ENCODE measurements around the gene APOBEC3B. TPM values are rescaled to one million over a fixed set of nuclear protein-coding genes. Genes with fewer than 3 reads are reported as not detected.
"Not testable (repeated sequence)": the region's sequence is repeated elsewhere in the genome, so short reads cannot be mapped to it uniquely, and the experiment has no call there.

Gene APOBEC3B
- total RNA-seq, 4 donors from 2014 or later = 1.0 to 2.4 (median 2.1) TPM; not detected in 1

DNA sequence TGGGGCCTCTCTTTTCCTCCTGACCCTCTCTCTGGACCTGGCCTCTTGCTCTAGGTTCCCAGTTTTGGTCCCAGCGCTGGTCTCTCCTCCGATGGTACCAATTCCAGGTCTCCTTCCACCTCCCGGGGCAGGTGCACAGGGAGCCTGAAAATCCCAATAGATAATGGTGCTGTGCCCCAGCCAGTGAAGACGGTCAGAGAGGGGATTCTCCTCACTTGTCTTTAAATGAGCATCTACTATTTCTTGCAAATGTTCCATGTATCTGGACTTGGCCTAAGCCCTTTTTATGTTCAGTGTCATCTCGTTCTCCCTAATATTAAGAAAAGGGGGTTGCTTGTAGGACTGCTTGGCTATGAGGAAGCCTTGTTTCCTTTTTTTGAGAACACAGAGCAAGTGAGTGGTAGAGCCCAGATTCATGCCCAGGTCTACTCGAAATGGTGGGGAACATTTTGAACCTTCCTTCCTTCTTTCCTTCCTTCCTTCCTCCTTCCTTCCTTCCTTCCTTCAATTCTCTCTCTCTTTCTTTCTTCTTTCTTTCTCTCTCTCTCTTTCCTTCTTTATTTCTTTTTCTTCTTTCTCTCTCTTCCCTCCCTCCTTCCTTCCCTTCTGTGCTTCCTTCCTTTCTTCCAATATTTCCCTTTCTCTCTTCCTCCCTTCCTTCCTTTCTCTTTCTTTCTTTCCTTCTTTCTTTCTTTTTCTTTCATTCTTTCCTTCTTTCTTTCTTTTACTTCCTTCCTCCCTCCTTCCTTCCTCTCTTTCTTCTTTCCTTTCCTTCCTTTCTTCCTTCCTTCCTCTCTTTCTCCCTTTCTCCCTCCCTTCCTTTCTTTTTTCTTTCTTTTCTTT is 24.1 kb upstream of the APOBEC3B start:
- H3K4me1 ChIP-seq = peaks cover 11% of the 10 kb centered on the region
- no peak overlapping the region for H3K27ac ChIP-seq
- no peaks in the 10 kb centered on the region for H3K36me3 ChIP-seq
- H3K4me3 ChIP-seq = no peak overlapping the region
- WGBS = 84% methylated on average over 6 of the region's 6 CpGs
- peaks cover 7% of the 10 kb centered on the region for H3K27me3 ChIP-seq
- H3K9me3 ChIP-seq = no peaks in the 10 kb centered on the region
- no peak for DNase-seq (ENCODE audit: low spot score in 2 of 2)
- TF ChIP-seq EP300 (IDR thresholded peaks at IDR 0.05) (no peak), POLR2AphosphoS5 (IDR thresholded peaks at IDR 0.05) (no peak), POLR2A (IDR thresholded peaks at IDR 0.05) (no peak)
- TF ChIP-seq, protein P1, sequence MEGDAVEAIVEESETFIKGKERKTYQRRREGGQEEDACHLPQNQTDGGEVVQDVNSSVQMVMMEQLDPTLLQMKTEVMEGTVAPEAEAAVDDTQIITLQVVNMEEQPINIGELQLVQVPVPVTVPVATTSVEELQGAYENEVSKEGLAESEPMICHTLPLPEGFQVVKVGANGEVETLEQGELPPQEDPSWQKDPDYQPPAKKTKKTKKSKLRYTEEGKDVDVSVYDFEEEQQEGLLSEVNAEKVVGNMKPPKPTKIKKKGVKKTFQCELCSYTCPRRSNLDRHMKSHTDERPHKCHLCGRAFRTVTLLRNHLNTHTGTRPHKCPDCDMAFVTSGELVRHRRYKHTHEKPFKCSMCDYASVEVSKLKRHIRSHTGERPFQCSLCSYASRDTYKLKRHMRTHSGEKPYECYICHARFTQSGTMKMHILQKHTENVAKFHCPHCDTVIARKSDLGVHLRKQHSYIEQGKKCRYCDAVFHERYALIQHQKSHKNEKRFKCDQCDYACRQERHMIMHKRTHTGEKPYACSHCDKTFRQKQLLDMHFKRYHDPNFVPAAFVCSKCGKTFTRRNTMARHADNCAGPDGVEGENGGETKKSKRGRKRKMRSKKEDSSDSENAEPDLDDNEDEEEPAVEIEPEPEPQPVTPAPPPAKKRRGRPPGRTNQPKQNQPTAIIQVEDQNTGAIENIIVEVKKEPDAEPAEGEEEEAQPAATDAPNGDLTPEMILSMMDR (IDR thresholded peaks at IDR 0.05) = no peak

DNA sequence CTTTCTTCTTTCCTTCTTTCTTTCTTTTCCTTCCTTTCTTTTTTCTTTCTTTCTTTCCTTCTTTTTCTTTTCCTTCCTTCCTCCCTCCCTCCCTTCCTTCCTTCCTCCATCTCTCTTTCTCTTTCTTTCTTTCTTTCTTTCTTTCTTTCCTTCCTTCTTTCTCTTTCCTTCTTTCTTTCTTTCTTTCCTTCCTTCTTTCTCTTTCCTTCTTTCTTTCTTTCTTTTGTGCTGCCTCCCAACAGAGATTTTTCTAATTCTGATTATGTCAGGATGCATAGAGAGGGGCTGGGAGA is 23.6 kb upstream of the APOBEC3B start:
- H3K36me3 ChIP-seq; H3K4me3 ChIP-seq; H3K9me3 ChIP-seq; H3K27ac ChIP-seq; H3K27me3 ChIP-seq; DNase-seq (ENCODE audit: low spot score in 2 of 2): not testable (repeated sequence)
- H3K4me1 ChIP-seq = peaks cover 13% of the 10 kb centered on the region

DNA sequence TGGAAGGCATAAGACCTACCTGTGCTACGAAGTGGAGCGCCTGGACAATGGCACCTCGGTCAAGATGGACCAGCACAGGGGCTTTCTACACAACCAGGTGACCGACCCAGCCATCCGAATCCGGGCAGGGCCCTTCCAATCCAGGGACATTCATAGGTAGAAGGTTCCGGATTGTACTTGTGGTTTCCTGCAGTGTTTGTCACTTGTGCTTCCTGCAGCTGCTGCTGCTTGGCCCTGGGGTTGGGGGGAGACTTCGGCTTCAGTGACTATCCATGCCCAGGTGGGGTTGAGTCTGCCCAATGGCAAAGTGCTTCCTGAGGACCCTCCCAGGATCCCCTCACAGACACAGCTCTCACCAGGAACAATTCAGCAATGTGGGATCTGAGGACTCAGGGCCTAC is 22.6 kb upstream of the APOBEC3B start:
- WGBS = 69% methylated on average over 6 of the region's 8 CpGs
- TF ChIP-seq POLR2A (IDR thresholded peaks at IDR 0.05) (no peak), POLR2AphosphoS5 (IDR thresholded peaks at IDR 0.05) (no peak), EP300 (IDR thresholded peaks at IDR 0.05) (no peak)
- TF ChIP-seq, protein P1 (IDR thresholded peaks at IDR 0.05) = no peak
- Histone ChIP-seq H3K27ac (no peak overlapping the region), H3K9me3 (no peaks in the 10 kb centered on the region), H3K36me3 (no peaks in the 10 kb centered on the region), H3K4me1 (peaks cover 15% of the 10 kb centered on the region), H3K27me3 (peaks cover 6% of the 10 kb centered on the region), H3K4me3 (no peak overlapping the region)
- no peak for DNase-seq (ENCODE audit: low spot score in 2 of 2)

DNA sequence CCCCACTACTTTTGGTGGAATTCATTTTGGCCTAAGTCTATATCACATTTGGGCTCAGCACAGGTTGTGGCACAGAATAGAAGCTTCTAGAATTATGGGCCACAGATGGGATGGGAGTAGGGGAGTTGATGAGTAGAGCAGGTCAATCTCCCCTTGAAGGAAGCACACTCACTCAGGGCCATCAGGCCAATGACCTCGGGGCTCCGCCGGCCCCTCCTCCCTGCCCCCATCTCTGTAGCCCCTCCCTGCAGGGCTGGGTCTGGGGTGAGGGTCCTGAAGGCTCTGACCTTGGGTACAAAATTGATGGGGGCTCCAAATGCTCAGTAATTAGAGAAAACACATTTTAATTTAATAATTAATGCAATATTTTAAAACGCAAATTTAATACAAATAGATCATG is 21.5 kb upstream of the APOBEC3B start:
- H3K9me3 ChIP-seq; H3K27ac ChIP-seq; H3K4me3 ChIP-seq; H3K27me3 ChIP-seq; H3K36me3 ChIP-seq; DNase-seq (ENCODE audit: low spot score in 2 of 2): not testable (repeated sequence)
- peaks cover 16% of the 10 kb centered on the region for H3K4me1 ChIP-seq
- 75% methylated on average over 4 of the region's 4 CpGs for WGBS

GRCh38 chr22:38963291-38963738 is 18.8 kb upstream of the APOBEC3B start:
- not testable (repeated sequence) for DNase-seq (ENCODE audit: low spot score in 2 of 2); H3K27me3 ChIP-seq; H3K27ac ChIP-seq; H3K36me3 ChIP-seq; H3K9me3 ChIP-seq; H3K4me3 ChIP-seq
- peaks cover 16% of the 10 kb centered on the region for H3K4me1 ChIP-seq
- no CpG with 5 or more reads among the region's 11 CpGs for WGBS

DNA sequence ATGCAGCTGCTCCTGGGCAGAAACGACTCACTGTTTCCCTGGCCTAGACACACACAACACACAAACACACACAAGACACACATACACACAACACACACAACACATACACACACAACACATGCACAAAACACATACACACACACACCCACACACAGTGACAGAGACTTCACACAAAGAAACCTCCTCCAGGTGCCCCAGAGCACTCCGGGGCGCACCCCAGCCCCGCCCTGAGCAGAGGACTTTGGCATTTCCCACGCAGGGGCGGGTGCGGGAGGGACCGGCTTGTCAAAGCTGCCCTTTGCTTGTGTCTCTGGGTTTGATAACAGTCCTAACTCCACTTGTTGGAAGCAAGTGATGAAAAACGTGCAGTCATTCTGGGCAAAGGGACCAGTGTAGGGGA is 18.3 kb upstream of the APOBEC3B start:
- Histone ChIP-seq H3K27ac (no peak overlapping the region), H3K4me1 (peaks cover 16% of the 10 kb centered on the region), H3K27me3 (no peaks in the 10 kb centered on the region), H3K4me3 (no peak overlapping the region), H3K9me3 (no peaks in the 10 kb centered on the region), H3K36me3 (no peaks in the 10 kb centered on the region)
- DNase-seq (ENCODE audit: low spot score in 2 of 2) = no peak
- TF ChIP-seq EP300 (IDR thresholded peaks at IDR 0.05) = no peak
- no peak for TF ChIP-seq POLR2A (IDR thresholded peaks at IDR 0.05)
- TF ChIP-seq POLR2AphosphoS5 (IDR thresholded peaks at IDR 0.05) = no peak
- TF ChIP-seq, protein P1 (IDR thresholded peaks at IDR 0.05) = no peak
- WGBS = no CpG with 5 or more reads among the region's 9 CpGs

DNA sequence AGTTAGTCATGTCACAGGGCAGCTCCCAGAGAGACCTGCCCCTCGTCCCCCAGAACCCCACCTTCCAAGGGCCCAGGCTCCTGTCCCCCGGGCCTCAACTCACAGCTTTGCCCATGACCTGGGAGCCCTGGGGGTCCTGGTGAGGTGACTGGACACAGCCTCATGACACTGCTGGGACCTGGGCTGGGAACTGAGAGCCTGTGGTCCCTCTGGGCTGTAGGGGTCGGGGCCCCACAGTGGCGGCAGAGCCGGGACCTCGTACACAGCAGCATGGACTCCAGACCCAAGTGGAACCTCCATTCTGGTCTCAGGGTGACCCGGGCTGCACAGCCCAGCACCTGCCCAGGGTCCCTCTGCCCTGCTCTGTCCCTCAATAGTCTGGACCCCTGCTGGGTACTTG is 17.8 kb upstream of the APOBEC3B start:
- H3K4me1 ChIP-seq = peaks cover 16% of the 10 kb centered on the region
- H3K27ac ChIP-seq = no peak overlapping the region
- no peaks in the 10 kb centered on the region for H3K9me3 ChIP-seq
- DNase-seq (ENCODE audit: low spot score in 2 of 2) = no peak
- H3K27me3 ChIP-seq = no peaks in the 10 kb centered on the region
- no CpG with 5 or more reads among the region's 7 CpGs for WGBS
- H3K4me3 ChIP-seq = no peak overlapping the region
- TF ChIP-seq POLR2AphosphoS5 (IDR thresholded peaks at IDR 0.05) (no peak), POLR2A (IDR thresholded peaks at IDR 0.05) (no peak), EP300 (IDR thresholded peaks at IDR 0.05) (no peak)
- TF ChIP-seq, protein P1 (IDR thresholded peaks at IDR 0.05) = no peak
- no peaks in the 10 kb centered on the region for H3K36me3 ChIP-seq

All from suprapubic skin (tissue), 4 donors.